Kidney epithelial cell (primary cell): ENCODE data around the gene QKI. TPM values are rescaled to one million over a fixed set of nuclear protein-coding genes. Genes with fewer than 3 reads are reported as not detected.

Experiments
- DNase-seq: peaks from one replicate; pipeline ENCODE4 v3.0.0-alpha.2; 2010; ENCODE audit warnings: low read depth
- H3K27me3 ChIP-seq: 2 replicates; pipeline ENCODE4 v1.6.0; 2011; ENCODE audit warnings: low read length; ENCODE audit not compliant: control insufficient read depth, insufficient read depth
- H3K36me3 ChIP-seq: 2 replicates; pipeline ENCODE4 v1.5.1; 2011; ENCODE audit warnings: low read length; ENCODE audit not compliant: control insufficient read depth, insufficient read depth
- H3K4me3 ChIP-seq: 2 replicates; pipeline ENCODE4 v1.5.1; 2011; ENCODE audit warnings: low read depth, mild to moderate bottlenecking, control low read depth, low read length
- total RNA-seq: library from RNA; depleted of rRNA; stranded (reverse); fragments of >200 nt; gene quantifications from 2 replicates; pipeline ENCODE4 v1.2.3, GENCODE V29; 2015
- TF ChIP-seq, protein P1 (sequence below): IDR thresholded peaks from 2 replicates; pipeline ENCODE4 v1.5.1; 2011; ENCODE audit warnings: mild to moderate bottlenecking, moderate library complexity, low read length, control low read depth, inconsistent platforms; ENCODE audit not compliant: insufficient read depth, poor library complexity, severe bottlenecking

The QKI gene
- total RNA-seq = 173 and 189 TPM in 2 replicates

DNA sequence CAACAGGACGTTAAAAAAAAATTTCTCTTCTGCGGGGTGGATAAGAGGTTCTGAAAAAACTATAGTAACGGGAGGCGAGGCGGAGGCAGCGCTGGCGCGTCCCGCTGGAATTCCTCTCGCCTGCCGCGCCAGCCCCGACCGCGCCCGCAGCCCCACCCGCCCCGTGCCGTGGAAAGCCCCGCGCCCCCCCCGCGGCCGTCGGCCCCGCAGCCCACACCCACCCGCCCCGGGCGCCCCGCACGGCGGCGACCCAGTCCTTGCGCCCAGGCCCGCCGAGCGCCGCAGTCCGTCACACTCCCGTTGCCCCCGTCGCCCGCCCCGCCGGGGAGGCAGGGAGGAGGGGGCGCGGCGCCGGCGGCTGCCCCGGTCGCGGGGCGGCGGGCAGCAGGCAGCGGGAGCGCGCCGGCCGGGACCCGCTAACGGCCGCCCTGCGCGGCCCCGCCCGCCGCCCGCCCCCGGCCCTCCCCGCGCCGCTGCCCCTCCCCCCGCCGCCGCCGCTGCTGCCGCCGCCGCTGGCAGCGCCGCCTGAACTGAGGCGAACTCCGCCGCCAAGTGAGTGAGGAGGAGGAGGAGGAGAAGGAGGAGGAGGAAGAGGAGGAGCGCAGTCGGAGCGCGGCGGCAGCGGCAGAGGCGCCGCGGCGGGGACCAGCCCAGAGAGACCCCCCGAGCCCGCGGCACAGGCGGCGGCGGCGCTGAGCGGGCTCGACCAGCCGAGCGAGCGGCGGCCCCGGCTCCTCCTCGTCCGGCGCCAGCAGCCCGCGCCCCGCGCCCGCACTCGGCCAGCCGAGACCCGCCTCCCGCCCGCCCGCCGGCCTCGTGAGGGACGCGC, at the start of gene QKI:
Gene QKI (plus strand): TSS at position 602 of the 829 bp plus-strand sequence. CDS start 476 bp downstream, outside the sequence.
- H3K27me3 ChIP-seq = no peaks in the 10 kb centered on the region
- H3K36me3 ChIP-seq = no peaks in the 10 kb centered on the region
- no peak for DNase-seq
- peak within 1 kb of the TSS; percentile 97 for H3K4me3 ChIP-seq
- TF ChIP-seq, protein P1, sequence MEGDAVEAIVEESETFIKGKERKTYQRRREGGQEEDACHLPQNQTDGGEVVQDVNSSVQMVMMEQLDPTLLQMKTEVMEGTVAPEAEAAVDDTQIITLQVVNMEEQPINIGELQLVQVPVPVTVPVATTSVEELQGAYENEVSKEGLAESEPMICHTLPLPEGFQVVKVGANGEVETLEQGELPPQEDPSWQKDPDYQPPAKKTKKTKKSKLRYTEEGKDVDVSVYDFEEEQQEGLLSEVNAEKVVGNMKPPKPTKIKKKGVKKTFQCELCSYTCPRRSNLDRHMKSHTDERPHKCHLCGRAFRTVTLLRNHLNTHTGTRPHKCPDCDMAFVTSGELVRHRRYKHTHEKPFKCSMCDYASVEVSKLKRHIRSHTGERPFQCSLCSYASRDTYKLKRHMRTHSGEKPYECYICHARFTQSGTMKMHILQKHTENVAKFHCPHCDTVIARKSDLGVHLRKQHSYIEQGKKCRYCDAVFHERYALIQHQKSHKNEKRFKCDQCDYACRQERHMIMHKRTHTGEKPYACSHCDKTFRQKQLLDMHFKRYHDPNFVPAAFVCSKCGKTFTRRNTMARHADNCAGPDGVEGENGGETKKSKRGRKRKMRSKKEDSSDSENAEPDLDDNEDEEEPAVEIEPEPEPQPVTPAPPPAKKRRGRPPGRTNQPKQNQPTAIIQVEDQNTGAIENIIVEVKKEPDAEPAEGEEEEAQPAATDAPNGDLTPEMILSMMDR = no peak

DNA sequence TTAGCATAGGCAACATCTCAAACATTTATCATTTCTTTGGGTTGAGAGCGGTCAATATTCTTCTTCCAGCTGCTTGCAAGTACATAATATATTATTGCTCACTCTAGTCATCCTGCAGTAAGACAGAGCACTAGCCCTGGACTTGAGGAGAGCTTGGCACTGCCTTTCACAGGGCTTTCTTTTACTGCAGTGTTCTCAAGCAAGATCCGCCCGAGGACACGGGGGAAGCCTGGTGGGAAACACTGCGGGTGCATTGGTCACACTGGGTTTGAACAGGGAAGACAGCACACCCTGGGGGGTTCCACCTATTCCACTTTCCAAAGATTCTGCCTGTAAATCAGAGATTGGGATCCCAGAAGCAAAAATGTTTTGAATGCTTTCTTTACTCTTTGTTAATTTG, 48.2 kb upstream of the QKI start:
- no peaks in the 10 kb centered on the region for H3K36me3 ChIP-seq
- no peak for DNase-seq
- H3K27me3 ChIP-seq = no peaks in the 10 kb centered on the region
- no peak overlapping the region for H3K4me3 ChIP-seq
- TF ChIP-seq, protein P1 = no peak

DNA sequence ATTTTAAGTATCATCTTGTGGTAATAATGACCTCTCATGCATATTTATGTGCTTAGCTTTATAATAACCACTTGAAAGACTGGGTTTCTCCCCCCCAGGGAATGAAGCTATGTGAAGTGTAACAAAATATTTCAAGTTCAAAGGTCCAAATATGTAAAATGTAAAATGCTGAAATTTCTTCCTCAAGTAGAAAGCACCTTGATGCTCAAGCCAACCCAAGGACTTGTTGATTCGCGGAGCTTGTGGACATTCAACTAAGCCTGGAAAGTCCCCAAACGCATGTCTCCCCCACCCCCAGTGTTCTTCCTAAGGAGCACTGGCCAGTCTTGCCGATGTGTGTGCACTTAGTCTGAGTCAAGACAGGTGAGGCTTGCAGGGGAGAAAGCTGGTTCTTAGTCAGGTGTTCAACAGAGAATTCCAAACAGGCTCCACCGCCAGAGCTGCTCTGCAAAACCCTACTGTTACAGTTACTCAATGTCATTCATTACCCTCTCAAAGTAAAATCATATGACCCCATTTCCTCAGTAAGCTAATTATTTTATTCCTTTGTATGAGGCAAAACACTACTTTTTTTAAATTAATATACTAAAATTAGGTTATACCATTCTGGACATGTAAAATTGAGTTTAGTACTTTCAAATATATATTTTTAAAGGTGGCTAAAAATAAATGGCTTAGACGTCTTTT, 46.9 kb upstream of the QKI start:
- Histone ChIP-seq H3K27me3 (no peaks in the 10 kb centered on the region), H3K4me3 (no peak overlapping the region), H3K36me3 (no peaks in the 10 kb centered on the region)
- TF ChIP-seq, protein P1 = no peak
- DNase-seq = no peak

- no peak for DNase-seq
- TF ChIP-seq, protein P1 = no peak
- Histone ChIP-seq H3K27me3 (no peaks in the 10 kb centered on the region), H3K4me3 (no peak overlapping the region), H3K36me3 (no peaks in the 10 kb centered on the region)
Measured at GRCh38 chr6:163369141-163369540, 45.4 kb upstream of the QKI start.

DNA sequence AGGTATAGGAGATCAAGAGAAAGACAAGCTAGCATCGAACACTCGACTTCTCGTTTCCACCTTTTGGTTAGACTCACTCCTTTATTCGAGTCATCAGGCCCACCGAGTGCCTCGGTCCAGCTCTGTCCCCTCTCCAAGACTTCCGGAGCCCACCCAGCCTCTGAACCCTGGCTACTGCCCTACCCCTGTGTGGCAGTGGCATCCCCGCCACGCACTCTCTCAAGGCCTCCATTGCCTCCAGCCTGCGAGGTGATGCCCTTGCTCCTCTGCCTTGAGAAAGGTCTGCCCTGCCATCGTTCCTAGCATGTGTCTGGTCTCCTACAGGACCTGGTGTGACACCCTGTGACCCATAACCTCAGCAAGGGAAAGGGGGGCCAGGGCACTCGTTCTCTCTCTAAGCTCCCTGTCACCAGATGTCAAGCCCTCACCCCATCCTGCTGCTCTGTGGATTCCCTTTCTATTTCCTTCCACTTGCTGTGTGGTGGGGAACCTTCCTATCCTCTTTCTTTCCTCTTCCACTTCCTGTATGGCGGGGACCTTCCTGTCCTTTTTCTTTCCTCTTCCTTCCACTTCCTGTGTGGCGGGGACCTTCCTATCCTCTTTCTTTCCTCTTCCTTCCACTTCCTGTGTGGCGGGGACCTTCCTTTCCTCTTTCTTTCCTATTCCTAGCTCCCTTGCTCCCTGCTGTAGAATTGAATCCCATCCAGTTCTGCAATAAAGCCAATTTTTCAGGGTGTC, 44.7 kb upstream of the QKI start:
- H3K36me3 ChIP-seq = no peaks in the 10 kb centered on the region
- H3K27me3 ChIP-seq = no peaks in the 10 kb centered on the region
- TF ChIP-seq, protein P1 = no peak
- no peak overlapping the region for H3K4me3 ChIP-seq
- no peak for DNase-seq
